ENCODE data around the gene IL25. TPM values are rescaled to one million over a fixed set of nuclear protein-coding genes. Genes with fewer than 3 reads are reported as not detected.
"Not testable (repeated sequence)": the region's sequence is repeated elsewhere in the genome, so short reads cannot be mapped to it uniquely, and the experiment has no call there.

The IL25 gene
- total RNA-seq, 2 donors from 2014 or later = not detected

GRCh38 chr14:23414906-23415820 is 42.6 kb downstream of the IL25 start:
- DNase-seq (no peak), ATAC-seq (no peak)
- intact Hi-C loops (cut with DNase I, micrococcal nuclease) = no loop called here

DNA sequence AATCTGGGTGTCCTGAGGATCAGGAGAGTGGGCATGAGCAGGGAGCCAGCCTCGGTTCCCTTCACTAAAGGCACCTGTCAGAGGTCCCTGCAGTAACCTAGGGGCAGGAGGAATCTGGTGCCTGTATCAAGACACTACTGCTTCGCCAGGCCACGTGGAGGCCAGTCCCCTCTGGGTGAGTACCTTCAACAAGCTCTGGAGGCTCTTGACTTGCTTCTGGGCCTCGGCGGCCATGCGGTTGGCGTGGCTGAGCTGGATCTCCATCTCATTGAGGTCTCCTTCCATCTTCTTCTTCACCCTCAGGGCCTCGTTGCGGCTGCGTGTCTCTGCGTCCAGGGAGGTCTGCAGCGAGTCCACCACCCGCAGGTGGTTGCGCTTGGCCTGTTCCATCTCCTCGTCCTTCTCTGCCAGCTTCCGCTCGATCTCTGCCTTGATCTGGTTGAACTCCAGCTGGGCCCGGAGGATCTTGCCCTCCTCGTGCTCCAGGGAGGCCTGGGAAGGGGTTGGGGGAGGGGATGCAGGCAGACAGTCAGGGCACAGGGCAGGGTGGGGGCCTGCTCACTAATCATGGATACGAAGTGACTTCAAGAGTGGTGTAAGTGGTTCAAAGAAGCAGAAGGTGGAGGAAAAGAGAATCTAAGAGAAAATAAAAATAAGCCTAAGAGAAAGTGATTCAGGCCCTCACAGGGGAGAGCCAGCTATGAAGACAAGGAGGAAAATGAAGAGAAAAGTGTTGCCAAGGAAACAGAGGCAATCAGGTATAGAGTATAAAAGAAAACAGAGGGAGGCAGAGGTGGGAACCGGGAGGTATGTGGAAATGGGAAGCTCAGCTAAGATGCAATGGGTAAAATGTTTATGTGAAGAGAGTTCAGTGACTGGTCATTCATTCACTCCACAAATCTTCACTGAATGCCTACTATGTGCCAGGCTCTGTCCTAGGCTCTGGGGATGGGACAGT is 43.5 kb downstream of the IL25 start:
- no peak for ATAC-seq
- intact Hi-C loops (cut with DNase I, micrococcal nuclease) = no loop called here
- DNase-seq = no peak

- intact Hi-C loops (cut with DNase I, micrococcal nuclease) = no loop called here
- DNase-seq (no peak), ATAC-seq (no peak)
Observed at GRCh38 chr14:23416801-23417200, 44.2 kb downstream of the IL25 start.

DNA sequence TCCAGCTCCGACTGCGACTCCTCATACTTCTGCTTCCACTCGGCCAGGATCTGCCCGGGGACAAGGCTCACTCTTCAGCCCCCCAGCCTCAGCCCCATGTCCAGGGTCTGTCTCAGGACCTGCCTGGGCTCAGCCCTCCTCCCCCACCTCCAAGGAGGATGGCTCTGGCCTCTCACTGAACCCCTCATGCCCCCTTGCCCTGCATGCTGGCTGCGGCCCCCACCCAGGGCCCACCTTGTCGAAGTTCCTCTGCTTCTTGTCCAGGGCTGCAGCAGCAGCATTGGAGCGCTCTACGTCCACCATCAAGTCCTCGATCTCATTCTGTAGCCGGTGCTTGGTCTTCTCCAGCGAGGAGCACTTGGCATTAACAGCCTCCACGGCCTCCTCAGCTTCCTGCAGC is 44.7 kb downstream of the IL25 start:
- intact Hi-C loops (cut with DNase I, micrococcal nuclease); ATAC-seq; DNase-seq: not testable (repeated sequence)

DNA sequence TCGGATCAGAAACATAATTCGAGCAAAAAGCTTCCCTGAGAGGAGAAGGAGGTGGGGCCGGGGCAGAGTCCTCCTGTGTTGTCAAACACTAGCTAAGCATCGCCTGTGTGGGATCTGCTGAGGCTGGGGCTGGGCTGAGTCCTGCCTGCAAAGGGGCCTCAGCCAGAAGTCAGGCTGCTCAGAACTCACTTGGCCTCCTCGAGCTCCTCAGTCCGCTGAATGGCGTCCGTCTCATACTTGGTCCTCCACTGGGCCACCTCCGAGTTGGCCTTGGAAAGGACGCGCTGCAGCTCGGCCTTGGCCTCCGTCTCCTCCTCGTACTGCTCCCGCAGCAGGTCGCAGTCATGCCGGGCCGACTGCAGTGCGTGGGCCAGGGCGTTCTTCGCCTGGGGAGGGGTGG is 45.4 kb downstream of the IL25 start:
- ATAC-seq (no peak), DNase-seq (no peak)
- intact Hi-C loops (cut with DNase I, micrococcal nuclease) = no loop called here

- ATAC-seq; intact Hi-C loops (cut with DNase I, micrococcal nuclease); DNase-seq: not testable (repeated sequence)
Observed at GRCh38 chr14:23419646-23420045, 47.0 kb downstream of the IL25 start.

GRCh38 chr14:23421594-23421993 is 49.0 kb downstream of the IL25 start:
- ATAC-seq = no peak
- DNase-seq = no peak
- intact Hi-C loops (cut with DNase I, micrococcal nuclease) = no loop called here

GRCh38 chr14:23423657-23424056 is 51.0 kb downstream of the IL25 start:
- ATAC-seq (no peak), DNase-seq (no peak)
- intact Hi-C loops (cut with DNase I, micrococcal nuclease) = no loop called here

- ATAC-seq (no peak), DNase-seq (no peak)
- intact Hi-C loops (cut with DNase I, micrococcal nuclease) = no loop called here
Observed at GRCh38 chr14:23425169-23425568, 52.6 kb downstream of the IL25 start.

- DNase-seq; ATAC-seq; intact Hi-C loops (cut with DNase I, micrococcal nuclease): not testable (repeated sequence)
Observed at GRCh38 chr14:23425798-23426197, 53.2 kb downstream of the IL25 start.

Small RNAs within 50 kb of the gene (microRNA-seq; reads per million reads assigned to microRNA genes)
- gene MIR208A (0 to 50.3 reads per million in 2 donors), gene MIR208B (0 to 351 reads per million in 2 donors)

Other genes starting within 250 kb of the IL25 start
- 10 to 100 TPM; 18.2 to 33.6 TPM for gene SLC7A8, start 189.1 kb upstream of the IL25 start, total RNA-seq
- gene RNF212B, start 134.9 kb upstream of the IL25 start, total RNA-seq = not detected
- 10 to 100 TPM; 15.3 to 17.6 TPM for gene HOMEZ, start 86.7 kb upstream of the IL25 start, total RNA-seq
- gene PPP1R3E, start 70.0 kb upstream of the IL25 start, total RNA-seq = 10 to 100 TPM; 10.8 to 11.2 TPM
- 10 to 100 TPM; 34.7 to 40.2 TPM for gene BCL2L2, start 66.0 kb upstream of the IL25 start, total RNA-seq
- gene PABPN1, start 51.4 kb upstream of the IL25 start, total RNA-seq = 100 to 1,000 TPM; 131 to 158 TPM
- 1 to 10 TPM; 2.7 to 8.0 TPM for gene SLC22A17, start 19.9 kb upstream of the IL25 start, total RNA-seq
- gene EFS, start 7.6 kb upstream of the IL25 start, total RNA-seq = 1 to 10 TPM; 1.1 to 3.1 TPM
- gene CMTM5, start 4.2 kb downstream of the IL25 start, total RNA-seq = 1 to 10 TPM in 1 of 2 donors, not detected in 1; 1.6 TPM
- gene MYH6, start 35.5 kb downstream of the IL25 start, total RNA-seq = not detected
- not detected for gene MYH7, start 62.9 kb downstream of the IL25 start, total RNA-seq
- gene NGDN, start 96.9 kb downstream of the IL25 start, total RNA-seq = 10 to 100 TPM; 22.2 to 24.1 TPM
- 1 to 10 TPM in 1 of 2 donors, under 1 TPM in 1; 0.49 to 1.9 TPM for gene ZFHX2, start 179.0 kb downstream of the IL25 start, total RNA-seq
- 10 to 100 TPM; 15.7 to 16.6 TPM for gene THTPA, start 183.5 kb downstream of the IL25 start, total RNA-seq
- 100 to 1,000 TPM; 159 to 174 TPM for gene AP1G2, start 195.0 kb downstream of the IL25 start, total RNA-seq
- under 1 TPM; 0.21 to 0.84 TPM for gene JPH4, start 206.0 kb downstream of the IL25 start, total RNA-seq